PC-9 (cell line): ENCODE results near the gene LMBRD1. TPM values are rescaled to one million over a fixed set of nuclear protein-coding genes. Genes with fewer than 3 reads are reported as not detected.

Source experiments
- BruUV-seq: library from RNA; stranded (reverse); fragments of 400-500 nt; replicated peaks from 2 replicates; lab custom pipeline; 2021; lab: Mats Ljungman, UMichigan
- CTCF ChIA-PET: fragments of 300-600 bp; sonication (Branson Sonifier 250); formaldehyde crosslinking; loops from one replicate; lab custom pipeline; 2022; ENCODE audit warnings: antibody characterized with exemption; lab: Charles Lee
- POLR2A ChIA-PET: fragments of 300-600 bp; sonication (Branson Sonifier 250); formaldehyde crosslinking; loops from one replicate; lab custom pipeline; 2022; ENCODE audit warnings: antibody characterized with exemption; ENCODE audit not compliant: unreplicated experiment; lab: Charles Lee
- DNase-seq, 2 experiments: peaks; one replicate each; pipeline versions ENCODE4 v3.0.0 to v3.0.0-alpha.2; 2015 to 2022; ENCODE audit warnings: mixed read lengths in 1 of 2
- H2AFZ ChIP-seq: fragments of 200-600 bp; sonication (generic); 2 replicates; pipeline ENCODE4 v1.8.1; 2017; ENCODE audit warnings: antibody characterized with exemption
- H3F3A ChIP-seq: fragments of 200-600 bp; sonication (generic); 2 replicates; pipeline ENCODE4 v1.8.1; 2017; ENCODE audit warnings: antibody characterized with exemption, mild to moderate bottlenecking, low read depth; ENCODE audit not compliant: insufficient read depth
- H3K27ac ChIP-seq: fragments of 200-600 bp; sonication (generic); 2 replicates; pipeline ENCODE4 v1.6.1; 2016; ENCODE audit warnings: mixed run types
- H3K27me3 ChIP-seq: fragments of 200-600 bp; sonication (generic); 2 replicates; pipeline ENCODE4 v1.6.1; 2016; ENCODE audit warnings: low read depth, mixed run types; ENCODE audit not compliant: insufficient read depth
- H3K36me3 ChIP-seq: fragments of 200-600 bp; sonication (generic); 2 replicates; pipeline ENCODE4 v1.6.1; 2016; ENCODE audit warnings: low read depth, mixed run types
- H3K4me1 ChIP-seq: fragments of 200-600 bp; sonication (generic); replicated peaks from 2 replicates; pipeline ENCODE4 v1.6.1; 2016; ENCODE audit warnings: mixed run types; ENCODE audit not compliant: insufficient read depth
- H3K4me2 ChIP-seq: fragments of 200-600 bp; sonication (generic); 2 replicates; pipeline ENCODE4 v1.6.1; 2017; ENCODE audit warnings: mixed run types
- H3K4me3 ChIP-seq: fragments of 200-600 bp; sonication (generic); 2 replicates; pipeline ENCODE4 v1.6.1; 2016; ENCODE audit warnings: mixed run types
- H3K79me2 ChIP-seq: fragments of 200-600 bp; sonication (generic); 2 replicates; pipeline ENCODE4 v1.6.1; 2017; ENCODE audit warnings: low read depth, mixed run types
- H3K9me2 ChIP-seq: fragments of 200-600 bp; sonication (generic); 2 replicates; pipeline ENCODE4 v1.8.1; 2017; ENCODE audit warnings: mild to moderate bottlenecking; ENCODE audit not compliant: insufficient read depth
- H3K9me3 ChIP-seq: fragments of 200-600 bp; sonication (generic); 2 replicates; pipeline ENCODE4 v1.8.1; 2016; ENCODE audit warnings: low read depth; ENCODE audit not compliant: insufficient read depth
- H4K20me1 ChIP-seq: fragments of 200-600 bp; sonication (generic); 2 replicates; pipeline ENCODE4 v1.8.1; 2017; ENCODE audit not compliant: insufficient read depth
- CTCF ChIP-seq: fragments of 200-600 bp; sonication (generic); conservative IDR thresholded peaks from 2 replicates; pipeline ENCODE4 v1.6.1; 2017; ENCODE audit warnings: mixed run types, antibody characterized with exemption, mild to moderate bottlenecking, moderate library complexity
- EZH2 ChIP-seq: fragments of 200-600 bp; sonication (generic); IDR thresholded peaks from 2 replicates; pipeline ENCODE4 v1.8.0; 2017; ENCODE audit warnings: antibody characterized with exemption, low read depth
- intact Hi-C: fragments of 100-400 bp; cut with micrococcal nuclease; formaldehyde crosslinking; loops from one replicate; pipeline ENCODE4 v1.10.0; 2022; ENCODE audit not compliant: unreplicated experiment
- total RNA-seq: library from RNA; stranded (reverse); gene quantifications from 2 replicates; pipeline ENCODE4 v1.2.3, GENCODE V29; 2021

LMBRD1 gene
- total RNA-seq, 1 experiment from 2014 or later: 24.6 TPM

GRCh38 chr6:69722683-69723082 is 74.1 kb downstream of the LMBRD1 start:
- Histone ChIP-seq H3K79me2 (no peaks in the 10 kb centered on the region), H3K36me3 (no peaks in the 10 kb centered on the region; the same call in 1 of the 2 replicates), H3K4me2 (no peak overlapping the region), H2AFZ (no peak overlapping the region), H3K9me2 (no peaks in the 10 kb centered on the region; the same call in 1 of the 2 replicates), H3K27ac (no peak overlapping the region), H3K4me3 (no peak overlapping the region), H4K20me1 (no peaks in the 10 kb centered on the region), H3K9me3 (no peaks in the 10 kb centered on the region), H3K27me3 (no peaks in the 10 kb centered on the region), H3K4me1 (no peaks in the 10 kb centered on the region), H3F3A (no peaks in the 10 kb centered on the region)
- intact Hi-C loops: no loop called here
- POLR2A ChIA-PET: no interaction called here
- BruUV-seq: no TSS peak
- TF ChIP-seq CTCF (no peak), EZH2 (no peak)
- CTCF ChIA-PET: no interaction called here
- DNase-seq: no peak

- Histone ChIP-seq H3F3A (no peaks in the 10 kb centered on the region), H4K20me1 (no peaks in the 10 kb centered on the region), H3K27ac (no peak overlapping the region), H2AFZ (no peak overlapping the region), H3K4me2 (no peak overlapping the region), H3K27me3 (no peaks in the 10 kb centered on the region), H3K79me2 (no peaks in the 10 kb centered on the region), H3K36me3 (no peaks in the 10 kb centered on the region; the same call in 1 of the 2 replicates), H3K4me3 (no peak overlapping the region), H3K9me3 (no peaks in the 10 kb centered on the region), H3K4me1 (no peaks in the 10 kb centered on the region), H3K9me2 (no peaks in the 10 kb centered on the region; the same call in 1 of the 2 replicates)
- POLR2A ChIA-PET: no interaction called here
- DNase-seq: no peak
- CTCF ChIA-PET: no interaction called here
- BruUV-seq: no TSS peak
- intact Hi-C loops: no loop called here
- peak; percentile 64 for TF ChIP-seq CTCF
- no peak for TF ChIP-seq EZH2
Measured at GRCh38 chr6:69719602-69720193, 77.1 kb downstream of the LMBRD1 start.

GRCh38 chr6:69706724-69707123 is 90.1 kb downstream of the LMBRD1 start:
- no peak for DNase-seq
- no peaks in the 10 kb centered on the region for H3K4me1 ChIP-seq
- no TSS peak for BruUV-seq
- H3K9me3 ChIP-seq: no peaks in the 10 kb centered on the region
- H3K27ac ChIP-seq: no peak overlapping the region
- no peaks in the 10 kb centered on the region for H3K9me2 ChIP-seq
- H3K36me3 ChIP-seq: no peaks in the 10 kb centered on the region
- TF ChIP-seq EZH2: no peak
- TF ChIP-seq CTCF: no peak
- H4K20me1 ChIP-seq: no peaks in the 10 kb centered on the region
- no peak overlapping the region for H2AFZ ChIP-seq
- intact Hi-C loops: no loop called here
- no peaks in the 10 kb centered on the region for H3K27me3 ChIP-seq
- no peak overlapping the region for H3K4me3 ChIP-seq
- no peaks in the 10 kb centered on the region for H3F3A ChIP-seq
- POLR2A ChIA-PET: no interaction called here
- no peaks in the 10 kb centered on the region for H3K79me2 ChIP-seq
- CTCF ChIA-PET: no interaction called here
- H3K4me2 ChIP-seq: no peak overlapping the region
